ENCODE measurements around the gene TRIO.

Gene TRIO

DNA sequence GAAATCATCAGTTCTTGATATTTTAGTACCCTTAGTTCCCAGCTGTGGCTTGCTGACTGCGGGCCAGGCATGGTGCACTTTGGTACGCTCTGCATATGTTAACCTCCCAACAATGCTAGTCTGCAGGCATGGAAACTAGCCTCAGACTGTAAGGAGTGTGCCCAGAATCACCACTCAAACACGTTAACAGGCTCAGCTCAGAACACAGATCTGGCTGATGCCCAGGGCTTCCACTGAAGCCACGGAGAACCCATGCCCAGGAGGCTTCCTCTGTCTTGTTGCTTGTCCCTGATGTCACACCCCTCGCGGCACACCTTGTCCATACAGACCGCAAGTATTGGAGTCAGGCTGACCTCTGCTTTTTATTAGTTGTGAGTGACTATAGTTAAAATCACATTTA lies 251.2 kb downstream of the TRIO start:
- DNase-seq (ENCODE audit: insufficient read length, low spot score), result no peak
- TF ChIP-seq CTCF (IDR thresholded peaks at IDR 0.05; ENCODE audit: insufficient read depth, missing control alignments), result no peak
- FAIRE-seq, result no peak

DNA sequence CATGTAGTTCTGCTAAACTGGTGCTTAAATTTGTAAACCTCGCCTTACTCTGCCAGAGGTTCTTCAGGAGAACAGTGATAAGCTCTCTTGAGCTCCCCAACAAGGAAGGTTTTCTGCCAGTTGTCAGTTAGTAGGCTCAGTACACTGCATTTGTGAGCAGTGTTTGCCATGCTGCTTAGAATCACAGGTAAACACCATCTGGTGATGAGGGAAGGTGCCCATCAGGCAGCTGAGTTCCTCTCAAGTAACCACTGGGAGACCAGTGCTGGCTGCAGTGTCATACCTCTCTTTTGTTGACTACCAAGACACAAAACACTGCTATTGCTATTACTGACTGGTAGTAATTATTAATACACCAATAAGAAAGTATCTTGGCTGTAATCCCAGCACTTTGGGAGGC lies 252.3 kb downstream of the TRIO start:
- TF ChIP-seq CTCF (IDR thresholded peaks at IDR 0.05; ENCODE audit: insufficient read depth, missing control alignments), result no peak
- DNase-seq (ENCODE audit: insufficient read length, low spot score), result no peak
- no peak for FAIRE-seq

DNA sequence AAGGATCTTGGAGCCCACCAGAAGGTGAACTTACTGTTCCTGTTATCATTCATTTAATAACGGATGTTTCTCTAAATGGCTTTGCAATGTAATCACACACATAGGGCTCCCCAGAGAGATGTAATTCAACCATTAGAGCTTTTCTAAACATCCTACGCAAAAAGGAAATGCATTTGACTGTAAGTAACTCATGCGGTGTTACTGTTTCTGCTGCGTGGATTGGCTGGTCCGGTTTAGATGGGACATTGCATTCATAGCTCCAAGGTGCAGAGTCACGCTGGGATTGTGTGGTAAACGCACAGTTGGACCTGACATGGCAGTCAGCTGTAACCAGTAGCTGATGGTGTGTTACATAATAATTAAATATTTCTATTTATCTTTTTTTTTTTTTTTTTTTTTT lies 252.9 kb downstream of the TRIO start:
- DNase-seq (ENCODE audit: insufficient read length, low spot score), result no peak
- FAIRE-seq, result no peak
- TF ChIP-seq CTCF (IDR thresholded peaks at IDR 0.05; ENCODE audit: insufficient read depth, missing control alignments), result no peak

DNA sequence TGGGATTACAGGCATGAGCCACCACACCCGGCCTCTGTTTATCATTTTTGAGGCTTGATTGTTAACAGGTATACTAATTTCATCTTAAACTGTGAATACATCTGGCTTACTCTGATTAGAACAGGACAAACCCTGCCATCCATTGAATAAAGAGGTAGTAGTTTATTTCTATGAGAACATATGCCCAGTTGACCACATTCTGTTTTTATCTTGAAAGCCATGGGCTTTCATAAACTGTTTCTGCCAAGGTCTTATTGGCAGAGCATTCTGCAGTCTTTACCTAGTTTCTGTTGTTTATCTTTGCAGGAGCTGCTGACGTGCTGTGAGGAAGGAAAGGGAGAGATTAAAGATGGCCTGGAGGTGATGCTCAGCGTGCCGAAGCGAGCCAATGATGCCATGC lies 253.6 kb downstream of the TRIO start:
- no peak for DNase-seq (ENCODE audit: insufficient read length, low spot score)
- TF ChIP-seq CTCF (IDR thresholded peaks at IDR 0.05; ENCODE audit: insufficient read depth, missing control alignments), result no peak
- FAIRE-seq, result no peak

- FAIRE-seq (no peak), DNase-seq (ENCODE audit: insufficient read length, low spot score) (no peak)
- no peak for TF ChIP-seq CTCF (IDR thresholded peaks at IDR 0.05; ENCODE audit: insufficient read depth, missing control alignments)
Observed at GRCh38 chr5:14397717-14398116, 254.6 kb downstream of the TRIO start.

DNA sequence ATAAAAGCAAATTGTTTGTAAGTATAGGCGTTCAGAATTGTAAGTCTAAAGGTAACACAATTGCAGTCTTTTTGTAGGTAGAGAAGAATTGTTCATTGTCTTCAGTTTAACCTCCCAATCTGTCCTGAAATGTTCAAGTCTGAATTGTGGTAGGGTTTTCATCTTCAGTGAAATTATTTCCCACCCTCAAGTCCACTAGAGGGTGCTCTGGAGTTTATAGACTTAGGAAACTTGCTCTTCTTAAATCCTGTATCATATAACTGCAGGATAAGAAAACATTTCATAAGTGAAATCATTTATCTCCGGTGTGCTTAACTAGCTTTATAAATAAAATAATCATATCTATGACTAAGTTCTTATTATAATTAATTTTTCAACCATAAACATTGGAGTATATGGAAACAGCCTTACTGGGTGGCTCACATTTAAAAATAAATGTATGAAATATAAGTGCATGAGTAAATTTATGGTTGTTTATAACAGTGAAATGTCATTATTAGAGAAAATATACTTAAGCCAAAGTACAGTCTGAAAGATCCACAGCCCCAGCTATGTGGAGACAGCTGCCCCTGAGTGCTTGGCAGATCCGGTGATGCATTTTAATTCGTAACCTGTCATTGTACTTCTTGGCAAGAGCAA lies 256.0 kb downstream of the TRIO start:
- TF ChIP-seq CTCF (IDR thresholded peaks at IDR 0.05; ENCODE audit: insufficient read depth, missing control alignments), result peak; percentile 63
- DNase-seq (ENCODE audit: insufficient read length, low spot score), result no peak
- FAIRE-seq, result no peak

GRCh38 chr5:14400085-14400484 lies 256.9 kb downstream of the TRIO start:
- no peak for TF ChIP-seq CTCF (IDR thresholded peaks at IDR 0.05; ENCODE audit: insufficient read depth, missing control alignments)
- FAIRE-seq, result no peak
- no peak for DNase-seq (ENCODE audit: insufficient read length, low spot score)

Measured in D721Med (cell line).